Measurements from ENCODE around the gene MFN2.

MFN2 gene

DNA sequence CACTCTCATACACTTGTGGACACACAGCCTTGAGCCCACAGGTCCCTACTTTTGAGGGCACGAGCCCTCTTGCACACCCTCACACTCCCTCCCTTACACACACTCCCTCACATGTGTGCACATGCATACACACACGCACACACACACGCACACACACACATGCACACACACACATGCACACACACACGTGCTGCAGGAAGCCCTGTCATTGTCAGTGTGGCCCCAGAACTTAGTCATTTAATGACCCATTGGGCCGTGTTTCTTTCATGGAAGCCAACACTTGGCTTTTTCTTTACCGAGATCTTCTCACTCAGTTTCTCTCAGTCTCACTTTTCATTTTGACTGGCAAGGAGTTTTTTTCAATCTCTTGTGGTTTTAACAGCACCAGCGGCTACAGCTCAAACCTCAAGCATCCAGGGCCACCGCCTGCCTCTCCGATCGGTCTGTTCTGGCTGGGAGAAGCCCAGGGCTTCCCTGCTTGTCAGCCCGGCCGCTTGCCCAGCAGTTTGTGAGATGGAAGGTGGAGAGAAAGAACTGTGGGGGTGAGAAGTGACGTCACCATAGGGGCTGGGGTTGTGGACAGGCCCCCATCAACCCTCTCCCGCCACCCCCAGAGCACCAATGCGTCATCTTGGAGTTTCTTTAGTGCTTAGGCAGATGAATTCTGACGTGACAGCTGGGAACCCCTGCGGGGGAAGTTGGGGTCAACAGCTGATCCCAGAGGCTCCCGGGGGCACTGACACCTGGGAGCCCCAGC is 67.1 kb downstream of the MFN2 start:
- 81 to 83% methylated on average over 18 of the region's 18 CpGs for WGBS, 2 experiments
- no peak overlapping the region for H3K27ac ChIP-seq (ENCODE audit: insufficient read depth, low read depth, low read length, poor library complexity, severe bottlenecking)
- no peak overlapping the region for H3K4me3 ChIP-seq (ENCODE audit: insufficient read depth, low read depth, low read length)
- H3K9me3 ChIP-seq (ENCODE audit: control insufficient read depth, low read length), result no peaks in the 10 kb centered on the region
- H3K4me1 ChIP-seq (ENCODE audit: control insufficient read depth, insufficient read depth, low read length), result peaks cover 5% of the 10 kb centered on the region
- H3K27me3 ChIP-seq (ENCODE audit: control insufficient read depth, insufficient read depth, low read length, poor library complexity, severe bottlenecking), result no peaks in the 10 kb centered on the region
- H3K36me3 ChIP-seq (ENCODE audit: control insufficient read depth, insufficient read depth, low read length), result no peaks in the 10 kb centered on the region

DNA sequence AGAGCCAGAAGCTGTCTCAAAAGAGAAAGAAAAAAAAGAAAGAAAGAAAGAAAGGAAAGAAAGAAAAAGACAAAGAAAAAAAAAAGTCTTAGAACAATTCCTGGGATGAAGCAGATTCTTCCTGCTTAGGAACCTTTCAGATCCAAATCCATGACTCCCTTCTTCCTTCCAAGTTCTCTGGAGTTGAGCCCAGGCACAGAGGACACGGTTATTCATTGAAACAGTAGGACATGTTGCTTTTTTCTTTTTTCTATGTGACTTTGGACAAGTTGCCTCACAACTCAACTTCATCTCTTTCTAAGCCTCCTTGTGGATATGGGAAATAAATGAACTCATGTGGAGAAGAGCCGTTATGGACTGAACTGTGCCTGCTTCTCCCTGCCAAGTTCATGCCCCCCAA is 68.1 kb downstream of the MFN2 start:
- Histone ChIP-seq H3K9me3 (ENCODE audit: control insufficient read depth, low read length) (no peaks in the 10 kb centered on the region), H3K27ac (ENCODE audit: insufficient read depth, low read depth, low read length, poor library complexity, severe bottlenecking) (no peak overlapping the region), H3K27me3 (ENCODE audit: control insufficient read depth, insufficient read depth, low read length, poor library complexity, severe bottlenecking) (no peaks in the 10 kb centered on the region), H3K4me3 (ENCODE audit: insufficient read depth, low read depth, low read length) (no peak overlapping the region), H3K4me1 (ENCODE audit: control insufficient read depth, insufficient read depth, low read length) (peaks cover 10% of the 10 kb centered on the region), H3K36me3 (ENCODE audit: control insufficient read depth, insufficient read depth, low read length) (no peaks in the 10 kb centered on the region)
- WGBS, 2 experiments, result 93% methylated on average over 2 of the region's 2 CpGs

DNA sequence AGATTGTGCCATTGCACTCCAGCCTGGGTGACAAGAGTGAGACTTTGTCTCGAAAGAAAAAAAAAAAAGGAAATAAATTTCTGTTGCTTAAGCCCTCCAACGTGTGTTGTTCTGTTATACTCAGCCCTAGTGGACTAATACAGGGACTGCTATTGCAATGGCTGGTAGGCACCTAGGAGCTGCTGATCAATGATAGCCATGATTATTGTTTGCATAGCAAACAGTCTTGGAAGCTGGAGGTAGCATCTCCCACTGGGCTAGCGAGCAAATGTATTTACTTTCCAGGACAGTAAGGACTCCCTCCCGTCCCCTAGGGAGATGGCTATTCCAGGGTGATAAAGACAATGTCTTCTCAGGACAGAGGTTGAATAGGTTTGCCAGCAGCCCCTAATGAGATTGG is 69.4 kb downstream of the MFN2 start:
- H3K4me3 ChIP-seq (ENCODE audit: insufficient read depth, low read depth, low read length), result no peak overlapping the region
- no peaks in the 10 kb centered on the region for H3K9me3 ChIP-seq (ENCODE audit: control insufficient read depth, low read length)
- H3K27me3 ChIP-seq (ENCODE audit: control insufficient read depth, insufficient read depth, low read length, poor library complexity, severe bottlenecking), result no peaks in the 10 kb centered on the region
- no peaks in the 10 kb centered on the region for H3K36me3 ChIP-seq (ENCODE audit: control insufficient read depth, insufficient read depth, low read length)
- peaks cover 10% of the 10 kb centered on the region for H3K4me1 ChIP-seq (ENCODE audit: control insufficient read depth, insufficient read depth, low read length)
- no peak overlapping the region for H3K27ac ChIP-seq (ENCODE audit: insufficient read depth, low read depth, low read length, poor library complexity, severe bottlenecking)
- WGBS, 2 experiments, result 49 to 50% methylated on average over 4 of the region's 4 CpGs

DNA sequence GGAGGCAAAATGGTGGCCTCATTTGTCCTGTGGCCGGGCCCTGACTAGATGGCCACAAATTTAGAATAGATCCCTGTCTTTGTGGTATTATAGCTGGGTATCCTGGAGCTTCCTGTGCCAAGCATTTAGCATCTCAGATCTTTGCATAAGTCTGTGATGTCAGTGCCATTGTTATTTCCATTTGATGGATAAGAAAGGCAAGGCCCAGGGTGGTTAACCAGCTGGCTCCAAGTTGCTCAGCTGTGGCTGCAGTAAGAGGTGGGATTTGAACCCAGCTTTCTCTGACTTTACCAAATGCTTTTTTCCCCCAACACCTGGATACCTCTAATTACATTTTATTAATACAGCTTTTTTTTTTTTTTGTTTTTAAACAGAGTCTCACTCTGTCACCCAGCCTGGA is 71.1 kb downstream of the MFN2 start:
- Histone ChIP-seq H3K4me1 (ENCODE audit: control insufficient read depth, insufficient read depth, low read length) (peaks cover 10% of the 10 kb centered on the region), H3K27me3 (ENCODE audit: control insufficient read depth, insufficient read depth, low read length, poor library complexity, severe bottlenecking) (no peaks in the 10 kb centered on the region), H3K9me3 (ENCODE audit: control insufficient read depth, low read length) (no peaks in the 10 kb centered on the region), H3K36me3 (ENCODE audit: control insufficient read depth, insufficient read depth, low read length) (no peaks in the 10 kb centered on the region), H3K27ac (ENCODE audit: insufficient read depth, low read depth, low read length, poor library complexity, severe bottlenecking) (no peak overlapping the region), H3K4me3 (ENCODE audit: insufficient read depth, low read depth, low read length) (no peak overlapping the region)
- 96 to 97% methylated on average over 1 of the region's 1 CpG for WGBS, 2 experiments

DNA sequence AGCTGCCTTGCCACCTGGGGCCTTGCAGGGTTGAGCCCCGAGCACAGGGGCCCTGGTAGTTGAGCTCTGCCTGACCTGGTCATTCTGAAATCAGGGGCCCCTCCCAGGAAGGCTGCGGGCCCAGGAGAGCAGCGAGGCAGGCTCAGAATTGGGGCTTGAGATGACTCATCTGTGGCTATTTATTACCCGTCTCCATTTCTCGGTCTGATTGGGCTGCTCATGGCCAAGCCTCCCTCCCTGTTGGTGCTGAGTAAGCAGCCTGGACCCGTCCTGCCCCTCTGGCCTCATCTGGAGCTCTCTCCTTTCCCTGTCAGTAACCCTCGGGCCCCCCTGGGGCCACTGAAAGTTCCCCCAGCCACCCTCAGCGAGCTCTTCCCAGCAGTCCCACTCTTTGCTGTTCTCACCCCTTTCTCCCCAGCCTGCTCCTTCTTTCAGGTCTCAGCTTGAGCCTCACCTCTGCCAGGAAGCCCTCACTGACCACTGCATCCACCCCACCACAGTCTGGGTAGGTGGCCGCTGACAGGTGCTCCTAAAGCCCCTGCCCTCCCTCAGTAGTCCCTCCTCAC is 71.8 kb downstream of the MFN2 start:
- no peaks in the 10 kb centered on the region for H3K36me3 ChIP-seq (ENCODE audit: control insufficient read depth, insufficient read depth, low read length)
- H3K4me3 ChIP-seq (ENCODE audit: insufficient read depth, low read depth, low read length), result no peak overlapping the region
- H3K27me3 ChIP-seq (ENCODE audit: control insufficient read depth, insufficient read depth, low read length, poor library complexity, severe bottlenecking), result no peaks in the 10 kb centered on the region
- peaks cover 10% of the 10 kb centered on the region for H3K4me1 ChIP-seq (ENCODE audit: control insufficient read depth, insufficient read depth, low read length)
- WGBS, 2 experiments, result 37 to 42% methylated on average over 9 of the region's 9 CpGs
- no peak overlapping the region for H3K27ac ChIP-seq (ENCODE audit: insufficient read depth, low read depth, low read length, poor library complexity, severe bottlenecking)
- no peaks in the 10 kb centered on the region for H3K9me3 ChIP-seq (ENCODE audit: control insufficient read depth, low read length)

DNA sequence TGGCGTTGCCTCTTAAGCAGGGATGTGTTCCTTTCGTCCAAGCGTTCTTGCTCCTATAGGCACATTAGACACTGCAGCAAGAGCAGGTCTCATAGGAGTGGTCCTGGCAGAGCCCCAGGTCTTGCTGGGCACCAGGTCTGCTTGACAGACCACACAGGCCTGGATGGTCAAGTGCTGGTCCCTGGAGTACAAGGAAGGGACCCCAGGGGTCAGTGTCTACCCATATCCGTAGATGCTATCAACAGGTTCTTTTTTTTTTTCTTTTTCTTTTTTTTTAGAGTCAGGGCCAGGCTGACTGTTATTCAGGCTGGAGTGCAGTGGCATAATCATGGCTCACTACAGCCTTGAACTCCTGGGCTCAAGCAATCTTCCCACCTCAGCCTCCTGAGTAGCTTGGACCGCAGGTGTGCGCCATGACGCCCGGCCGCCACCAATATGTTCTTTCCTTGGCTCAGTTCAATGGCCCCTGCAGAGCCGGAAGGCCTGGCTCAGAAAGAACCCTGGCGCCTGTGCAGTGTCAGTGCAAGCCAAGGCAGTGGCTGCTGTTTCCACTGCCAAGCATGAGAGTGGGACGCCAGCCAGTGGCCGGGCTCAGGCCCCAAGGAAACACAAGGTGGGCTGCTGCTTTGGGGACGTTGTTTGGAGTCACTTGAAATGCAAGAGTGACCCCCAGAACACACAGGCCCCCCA is 72.9 kb downstream of the MFN2 start:
- no peak overlapping the region for H3K4me3 ChIP-seq (ENCODE audit: insufficient read depth, low read depth, low read length)
- H3K36me3 ChIP-seq (ENCODE audit: control insufficient read depth, insufficient read depth, low read length), result no peaks in the 10 kb centered on the region
- no peaks in the 10 kb centered on the region for H3K9me3 ChIP-seq (ENCODE audit: control insufficient read depth, low read length)
- 89 to 90% methylated on average over 14 of the region's 14 CpGs for WGBS, 2 experiments
- H3K27me3 ChIP-seq (ENCODE audit: control insufficient read depth, insufficient read depth, low read length, poor library complexity, severe bottlenecking), result no peaks in the 10 kb centered on the region
- peaks cover 10% of the 10 kb centered on the region for H3K4me1 ChIP-seq (ENCODE audit: control insufficient read depth, insufficient read depth, low read length)
- H3K27ac ChIP-seq (ENCODE audit: insufficient read depth, low read depth, low read length, poor library complexity, severe bottlenecking), result no peak overlapping the region

DNA sequence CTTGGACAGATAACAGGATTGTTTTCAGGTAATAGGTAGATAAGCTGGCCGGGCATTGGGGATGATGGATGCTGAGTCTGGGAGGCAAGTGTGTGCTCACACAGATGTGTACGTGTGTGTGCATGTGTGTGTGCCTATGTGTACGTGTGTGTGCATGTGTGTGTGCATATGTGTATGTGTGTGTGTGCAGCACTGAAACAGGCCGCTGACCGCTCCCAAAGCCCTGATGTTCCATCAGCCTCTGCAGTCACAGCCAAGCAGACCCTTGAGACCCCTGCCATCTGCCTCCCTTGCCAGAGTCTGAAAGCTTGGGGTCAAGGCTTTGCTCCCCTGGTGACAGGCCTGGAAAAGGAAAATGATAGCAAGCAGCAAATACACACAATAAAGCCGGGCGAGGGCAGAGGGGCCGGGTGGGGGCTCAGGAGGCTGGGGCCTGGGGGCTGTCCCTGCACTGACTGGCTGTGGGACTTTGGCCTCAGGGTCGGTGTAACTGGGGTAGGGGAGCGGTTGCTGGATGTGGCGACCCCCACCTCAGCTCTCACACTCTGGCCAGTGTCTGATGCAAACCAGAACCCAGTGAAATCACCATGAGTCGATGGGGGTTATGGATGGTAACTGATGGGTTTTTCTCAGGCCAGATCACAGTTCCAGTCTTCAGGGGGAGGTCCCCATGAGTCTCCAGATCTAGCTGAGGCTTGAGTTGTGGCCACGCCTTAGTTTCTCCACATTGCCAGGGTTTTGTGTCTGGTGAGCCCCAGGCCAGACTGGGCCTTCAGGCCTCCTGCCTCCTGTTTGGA is 73.7 kb downstream of the MFN2 start:
- 85% methylated on average over 13 of the region's 13 CpGs for WGBS, 2 experiments
- Histone ChIP-seq H3K4me1 (ENCODE audit: control insufficient read depth, insufficient read depth, low read length) (peaks cover 10% of the 10 kb centered on the region), H3K4me3 (ENCODE audit: insufficient read depth, low read depth, low read length) (no peak overlapping the region), H3K27ac (ENCODE audit: insufficient read depth, low read depth, low read length, poor library complexity, severe bottlenecking) (no peak overlapping the region), H3K27me3 (ENCODE audit: control insufficient read depth, insufficient read depth, low read length, poor library complexity, severe bottlenecking) (no peaks in the 10 kb centered on the region), H3K9me3 (ENCODE audit: control insufficient read depth, low read length) (no peaks in the 10 kb centered on the region), H3K36me3 (ENCODE audit: control insufficient read depth, insufficient read depth, low read length) (no peaks in the 10 kb centered on the region)

DNA sequence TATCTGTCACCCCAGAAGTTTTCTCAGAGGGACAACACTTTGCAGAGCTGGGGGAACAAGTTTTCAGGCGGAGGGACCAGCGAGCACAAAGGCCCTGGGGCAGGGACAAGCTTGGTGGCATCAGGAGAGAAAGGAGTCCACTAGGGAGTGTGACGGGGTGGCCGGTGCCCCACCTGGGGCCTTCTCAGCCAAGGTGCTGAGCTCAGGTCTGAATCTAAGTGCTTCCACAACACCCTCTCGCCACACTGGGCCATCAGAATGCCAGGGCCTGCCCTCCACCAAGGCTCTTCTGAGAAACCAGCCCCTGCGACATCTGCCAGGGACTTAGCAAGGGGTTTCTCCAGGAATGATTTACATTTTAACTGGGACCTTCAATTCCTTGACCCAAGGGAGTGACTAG is 75.0 kb downstream of the MFN2 start:
- H3K36me3 ChIP-seq (ENCODE audit: control insufficient read depth, insufficient read depth, low read length), result no peaks in the 10 kb centered on the region
- no peak overlapping the region for H3K27ac ChIP-seq (ENCODE audit: insufficient read depth, low read depth, low read length, poor library complexity, severe bottlenecking)
- H3K9me3 ChIP-seq (ENCODE audit: control insufficient read depth, low read length), result no peaks in the 10 kb centered on the region
- H3K4me3 ChIP-seq (ENCODE audit: insufficient read depth, low read depth, low read length), result no peak overlapping the region
- 75 to 79% methylated on average over 6 of the region's 6 CpGs for WGBS, 2 experiments
- no peaks in the 10 kb centered on the region for H3K27me3 ChIP-seq (ENCODE audit: control insufficient read depth, insufficient read depth, low read length, poor library complexity, severe bottlenecking)
- H3K4me1 ChIP-seq (ENCODE audit: control insufficient read depth, insufficient read depth, low read length), result peaks cover 10% of the 10 kb centered on the region

DNA sequence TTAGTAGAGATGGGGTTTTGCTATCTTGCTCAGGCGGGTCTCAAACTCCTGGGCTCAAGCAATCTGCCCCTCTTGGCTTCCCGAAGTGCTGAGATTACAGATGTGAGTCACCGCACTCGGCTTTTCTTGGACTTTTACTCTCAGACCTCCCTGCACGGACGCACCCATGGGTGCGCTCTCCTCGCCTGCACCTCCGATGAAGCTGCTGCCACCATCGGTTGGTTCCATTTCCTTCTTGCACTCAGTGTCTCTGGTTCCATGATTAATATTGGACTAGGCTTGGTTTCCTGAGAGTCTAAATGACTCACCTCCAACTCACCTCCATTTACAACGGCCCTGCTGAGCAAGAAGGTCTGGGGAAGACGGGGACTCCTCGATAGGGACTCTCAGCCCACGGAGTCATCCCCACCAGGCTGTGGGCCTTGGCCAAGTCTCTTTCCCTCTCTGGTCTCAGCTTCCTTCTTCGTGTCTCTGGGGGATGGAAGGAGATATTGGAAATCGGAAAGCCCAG is 76.1 kb downstream of the MFN2 start:
- Histone ChIP-seq H3K36me3 (ENCODE audit: control insufficient read depth, insufficient read depth, low read length) (no peaks in the 10 kb centered on the region), H3K9me3 (ENCODE audit: control insufficient read depth, low read length) (no peaks in the 10 kb centered on the region), H3K27ac (ENCODE audit: insufficient read depth, low read depth, low read length, poor library complexity, severe bottlenecking) (no peak overlapping the region), H3K27me3 (ENCODE audit: control insufficient read depth, insufficient read depth, low read length, poor library complexity, severe bottlenecking) (peaks cover 4% of the 10 kb centered on the region), H3K4me1 (ENCODE audit: control insufficient read depth, insufficient read depth, low read length) (peaks cover 10% of the 10 kb centered on the region), H3K4me3 (ENCODE audit: insufficient read depth, low read depth, low read length) (no peak overlapping the region)
- WGBS, 2 experiments, result 93 to 94% methylated on average over 16 of the region's 16 CpGs

DNA sequence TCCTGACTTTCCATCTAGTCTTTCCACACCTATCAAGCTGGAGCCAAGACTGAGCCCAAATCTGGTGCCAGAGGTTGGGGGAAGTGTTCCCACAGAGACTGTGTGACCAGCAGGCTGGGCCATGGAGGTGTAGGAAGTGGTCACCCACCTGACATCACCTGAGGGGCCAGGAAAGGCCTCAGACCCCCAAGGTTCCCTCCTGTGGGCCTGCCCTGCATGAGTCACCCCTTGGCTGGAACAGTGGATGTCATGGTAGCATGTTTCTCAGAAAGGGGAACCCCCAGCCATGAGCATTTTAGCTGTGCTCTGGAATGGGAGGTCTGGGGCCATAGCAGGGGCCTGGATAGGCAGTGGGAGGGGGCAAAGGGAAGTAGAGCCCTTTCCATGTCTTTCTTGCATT is 77.1 kb downstream of the MFN2 start:
- no peak overlapping the region for H3K27ac ChIP-seq (ENCODE audit: insufficient read depth, low read depth, low read length, poor library complexity, severe bottlenecking)
- no peaks in the 10 kb centered on the region for H3K36me3 ChIP-seq (ENCODE audit: control insufficient read depth, insufficient read depth, low read length)
- no peaks in the 10 kb centered on the region for H3K9me3 ChIP-seq (ENCODE audit: control insufficient read depth, low read length)
- peaks cover 12% of the 10 kb centered on the region for H3K27me3 ChIP-seq (ENCODE audit: control insufficient read depth, insufficient read depth, low read length, poor library complexity, severe bottlenecking)
- peaks cover 5% of the 10 kb centered on the region for H3K4me1 ChIP-seq (ENCODE audit: control insufficient read depth, insufficient read depth, low read length)
- H3K4me3 ChIP-seq (ENCODE audit: insufficient read depth, low read depth, low read length), result no peak overlapping the region

Data from ectodermal cell (in vitro differentiated cells).